DMS53 treated with DMSO at 0.1 percent for 48 hours (cell line): ENCODE results near the gene SNTG2.
"Not testable (repeated sequence)": the region's sequence is repeated elsewhere in the genome, so short reads cannot be mapped to it uniquely, and the experiment has no call there.

Experiments used
- DNase-seq: peaks from one replicate; lab custom pipeline; 2025; ENCODE audit not compliant: unreplicated experiment; lab: John Stamatoyannopoulos, UW

The SNTG2 gene

GRCh38 chr2:1088940-1089339, 138.3 kb downstream of the SNTG2 start:
- no peak for DNase-seq

DNA sequence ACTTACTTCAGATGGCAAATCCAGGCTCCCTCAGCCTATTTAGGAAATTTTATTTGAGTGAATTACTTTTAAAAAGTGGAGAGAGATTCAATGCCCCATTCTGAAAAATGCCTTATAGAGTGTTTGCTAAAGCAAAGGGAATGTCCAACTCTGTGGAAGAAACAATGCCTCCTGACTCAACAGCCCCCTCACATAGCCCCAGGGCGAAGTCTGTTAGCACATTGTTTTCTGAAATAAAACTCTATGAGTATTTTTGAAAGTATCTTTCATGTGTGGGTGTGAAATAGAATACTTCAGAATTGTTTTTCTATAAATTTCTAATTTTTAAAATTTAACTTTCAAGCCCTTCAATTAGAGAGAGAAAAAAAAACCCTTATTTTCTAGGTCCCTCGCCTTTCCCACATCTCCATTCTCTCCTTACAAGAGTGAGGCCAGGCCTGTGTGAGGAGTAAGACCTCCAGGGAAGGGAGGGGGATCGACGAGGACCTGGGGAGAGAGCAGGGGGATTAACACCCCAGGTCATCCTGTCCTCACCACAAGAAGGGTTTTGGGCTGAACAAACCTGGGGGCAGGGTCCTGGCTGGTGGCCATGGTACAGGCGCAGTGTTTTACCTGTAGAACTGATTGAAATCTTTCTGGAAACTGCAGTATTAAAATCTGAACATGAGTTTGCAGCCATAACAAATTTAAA, 141.4 kb downstream of the SNTG2 start:
- DNase-seq: no peak

- DNase-seq: not testable (repeated sequence)
These were observed 143.0 kb downstream of the SNTG2 start for GRCh38 chr2:1093668-1094067.

- DNase-seq: no peak
These were observed 146.5 kb downstream of the SNTG2 start for GRCh38 chr2:1097101-1097500.

GRCh38 chr2:1099418-1099817, 148.8 kb downstream of the SNTG2 start:
- no peak for DNase-seq

- DNase-seq: no peak
These were observed 150.5 kb downstream of the SNTG2 start for GRCh38 chr2:1101011-1101782.

- DNase-seq: no peak
These were observed 151.4 kb downstream of the SNTG2 start for GRCh38 chr2:1101982-1102590.

DNA sequence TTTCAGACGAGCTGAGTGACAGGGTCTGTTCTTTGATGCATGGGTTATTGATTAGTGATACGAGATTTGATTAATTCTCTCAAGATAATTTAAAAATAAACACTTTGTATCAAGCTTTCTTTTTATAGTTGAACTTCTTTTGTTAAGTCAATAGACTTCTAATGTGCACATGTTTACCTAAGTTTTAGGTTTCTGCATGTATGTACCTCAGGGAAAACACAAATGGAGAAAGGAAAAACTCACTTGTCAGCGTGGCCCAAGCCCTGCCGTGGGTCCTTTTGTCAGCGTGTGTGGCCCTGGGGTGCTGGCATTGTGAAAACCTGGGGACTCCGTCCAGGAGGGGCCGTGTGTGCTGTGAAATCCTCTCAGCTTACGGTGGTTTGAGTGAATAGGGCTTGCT, 153.7 kb downstream of the SNTG2 start:
- DNase-seq: no peak

DNA sequence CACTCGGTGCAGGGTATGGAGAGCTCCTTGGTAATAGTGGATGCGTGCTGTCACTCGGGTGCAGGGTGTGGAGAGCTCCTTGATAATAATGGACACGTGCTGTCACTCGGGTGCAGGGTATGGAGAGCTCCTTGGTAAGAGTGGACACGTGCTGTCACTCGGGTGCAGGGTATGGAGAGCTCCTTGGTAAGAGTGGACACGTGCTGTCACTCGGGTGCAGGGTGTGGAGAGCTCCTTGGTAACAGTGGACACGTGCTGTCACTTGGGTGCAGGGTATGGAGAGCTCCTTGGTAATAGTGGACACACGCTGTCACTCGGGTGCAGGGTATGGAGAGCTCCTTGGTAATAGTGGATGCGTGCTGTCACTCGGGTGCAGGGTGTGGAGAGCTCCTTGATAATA, 155.7 kb downstream of the SNTG2 start:
- DNase-seq: not testable (repeated sequence)

DNA sequence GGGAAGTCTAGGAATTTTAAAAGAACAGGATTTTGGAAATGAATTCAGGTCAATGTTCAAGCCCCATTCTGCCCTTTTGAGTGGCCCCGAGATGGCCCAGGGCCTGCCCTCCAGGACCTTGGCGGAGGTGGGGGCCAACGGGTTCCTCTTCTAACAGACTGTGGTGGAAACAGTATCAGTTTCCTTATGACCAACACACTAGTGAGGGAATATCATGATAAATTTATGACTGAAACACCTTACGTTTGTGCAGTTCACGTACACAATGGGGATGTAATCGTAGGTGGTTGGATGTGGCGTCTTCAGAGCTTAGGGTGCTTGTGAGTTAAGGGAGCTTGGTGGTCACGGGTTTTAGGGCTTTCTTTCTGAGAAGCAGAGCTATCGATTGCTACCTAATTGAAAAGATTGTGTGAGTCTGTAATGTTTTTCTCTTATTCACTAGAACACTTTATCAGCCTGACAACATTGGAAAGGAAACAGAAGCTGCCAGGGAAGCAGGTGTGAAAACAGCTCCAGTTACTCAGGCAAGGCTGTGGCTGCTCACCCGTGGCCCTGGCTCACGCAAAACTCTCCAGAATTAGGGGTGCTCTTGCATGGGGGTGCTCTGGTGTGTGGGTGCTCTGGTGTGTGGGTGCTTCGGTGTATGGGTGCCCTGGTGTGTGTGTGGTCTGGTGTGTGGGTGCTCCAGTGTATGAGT, 165.3 kb downstream of the SNTG2 start:
- DNase-seq: no peak

- no peak for DNase-seq
These were observed 166.9 kb downstream of the SNTG2 start for GRCh38 chr2:1117569-1117968.

DNA sequence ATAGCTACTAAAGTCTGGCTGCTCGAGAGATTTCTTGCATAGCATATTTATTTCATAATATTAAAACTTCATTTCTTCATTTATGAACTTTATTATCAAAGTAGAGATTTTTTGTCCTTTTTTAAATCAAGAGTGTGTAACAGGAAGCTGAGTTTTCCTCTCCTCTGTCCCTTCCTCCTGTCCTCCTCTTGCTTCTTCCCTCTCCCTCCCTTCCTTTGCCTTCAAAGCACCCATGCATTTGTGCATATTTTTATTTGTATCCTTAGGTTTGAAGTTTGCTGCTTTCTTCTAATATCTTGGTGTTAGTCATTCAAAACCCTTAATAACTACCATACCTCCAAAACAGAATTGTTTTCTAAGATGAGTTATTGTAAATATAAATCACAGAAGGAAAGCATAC, 174.6 kb downstream of the SNTG2 start:
- DNase-seq: no peak

DNA sequence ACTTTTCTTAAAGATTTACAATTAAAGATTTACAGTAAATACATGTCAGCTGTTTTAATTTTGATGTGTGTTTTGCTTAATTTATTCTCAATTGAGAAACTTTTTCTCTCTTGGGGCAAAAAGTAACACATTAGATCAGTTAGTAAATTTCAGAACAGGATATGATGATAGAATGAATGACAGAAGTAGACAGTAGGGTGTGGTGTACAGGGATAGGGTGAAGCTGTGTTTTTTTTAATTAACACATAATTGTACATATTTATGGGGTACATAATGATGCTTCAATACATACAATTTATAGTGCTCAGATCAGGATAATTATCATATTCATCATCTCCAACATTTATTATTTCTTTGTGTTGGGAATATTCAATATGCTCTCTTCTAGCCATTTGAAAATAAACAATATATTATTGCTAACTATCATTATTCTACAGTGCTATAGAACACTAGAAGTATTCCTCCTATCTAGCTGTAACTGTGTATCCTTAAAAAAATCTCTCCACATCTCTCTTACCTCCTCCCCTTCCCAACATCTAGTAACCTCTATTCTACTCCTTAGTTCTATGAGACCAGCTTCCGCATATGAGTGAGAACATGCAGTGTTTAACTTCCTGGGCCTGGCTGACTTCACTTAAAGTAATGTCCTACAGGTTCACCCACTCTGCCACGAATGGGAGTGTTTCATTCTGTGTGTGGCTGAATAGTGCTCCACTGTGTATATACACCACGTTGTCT, 175.2 kb downstream of the SNTG2 start:
- no peak for DNase-seq

GRCh38 chr2:1129982-1130381, 179.3 kb downstream of the SNTG2 start:
- DNase-seq: no peak

DNA sequence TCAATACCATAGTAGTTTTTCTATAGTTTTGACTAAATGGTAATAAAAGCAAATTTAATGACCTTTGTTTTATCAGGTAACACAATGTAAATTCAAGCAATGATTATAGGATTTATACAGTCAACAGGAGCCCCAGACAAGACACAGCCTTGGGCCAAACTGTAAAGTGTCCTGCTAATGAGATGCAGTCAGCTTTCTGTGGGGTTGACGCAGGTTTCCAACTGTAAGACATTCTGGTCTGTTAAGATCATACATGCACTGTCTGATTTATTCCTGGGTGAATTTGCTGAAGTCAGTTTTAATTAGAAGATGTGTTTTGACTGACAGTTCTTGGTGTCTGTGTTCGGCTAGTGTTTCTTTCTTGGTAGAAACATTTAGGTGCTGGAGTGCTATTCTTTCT, 180.3 kb downstream of the SNTG2 start:
- DNase-seq: no peak

GRCh38 chr2:1132328-1132969, 181.8 kb downstream of the SNTG2 start:
- no peak for DNase-seq

DNA sequence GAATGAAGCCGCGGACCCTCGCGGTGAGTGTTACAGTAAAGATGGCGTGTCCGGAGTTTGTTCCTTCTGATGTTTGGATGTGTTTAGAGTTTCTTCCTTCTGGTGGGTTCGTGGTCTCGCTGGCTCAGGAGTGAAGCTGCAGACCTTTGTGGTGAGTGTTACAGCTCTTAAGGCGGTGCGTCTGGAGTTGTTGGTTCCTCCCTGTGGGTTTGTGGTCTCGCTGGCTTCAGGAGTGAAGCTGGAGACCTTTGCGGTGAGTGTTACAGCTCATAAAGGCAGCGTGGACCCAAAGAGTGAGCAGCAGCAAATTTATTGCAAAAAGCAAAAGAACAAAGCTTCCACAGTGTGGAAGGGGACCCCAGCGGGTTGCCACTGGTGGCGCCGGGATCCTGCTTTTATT, 183.2 kb downstream of the SNTG2 start:
- not testable (repeated sequence) for DNase-seq

DNA sequence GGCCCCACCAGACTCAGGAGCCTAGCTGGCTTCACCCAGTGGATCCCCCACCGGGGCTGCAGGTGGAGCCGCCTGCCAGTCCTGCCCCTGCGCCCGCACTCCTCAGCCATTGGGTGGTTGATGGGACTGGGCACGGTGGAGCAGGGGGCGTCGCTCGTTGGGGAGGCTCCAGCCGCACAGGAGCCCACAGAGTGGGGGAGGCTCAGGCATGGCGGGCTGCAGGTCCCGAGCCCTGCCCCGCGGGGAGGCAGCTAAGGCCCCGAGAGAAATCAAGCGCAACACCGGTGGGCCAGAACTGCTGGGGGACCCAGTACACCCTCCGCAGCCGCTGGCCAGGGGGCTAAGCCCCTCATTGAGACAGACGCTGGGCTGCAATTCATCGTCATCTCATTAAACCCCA, 184.0 kb downstream of the SNTG2 start:
- no peak for DNase-seq

DNA sequence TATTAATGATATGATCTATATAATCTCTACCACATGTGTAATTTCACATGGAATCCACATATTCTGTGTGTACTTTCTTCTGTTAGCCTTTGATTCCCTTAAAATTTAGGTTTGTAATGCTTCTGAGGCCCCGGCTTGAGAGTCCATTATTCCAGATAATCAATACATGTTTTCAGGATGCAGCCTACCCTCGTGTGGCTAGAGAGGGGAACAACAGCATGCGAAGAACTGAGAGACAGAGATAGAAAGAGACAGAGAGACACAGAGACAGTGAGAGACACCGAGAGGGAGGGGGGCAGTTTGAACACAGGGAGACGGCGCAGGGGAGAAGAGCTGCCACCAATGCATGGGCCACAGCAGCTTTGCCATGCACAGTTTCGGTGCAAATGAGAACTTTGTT, 185.4 kb downstream of the SNTG2 start:
- no peak for DNase-seq

DNA sequence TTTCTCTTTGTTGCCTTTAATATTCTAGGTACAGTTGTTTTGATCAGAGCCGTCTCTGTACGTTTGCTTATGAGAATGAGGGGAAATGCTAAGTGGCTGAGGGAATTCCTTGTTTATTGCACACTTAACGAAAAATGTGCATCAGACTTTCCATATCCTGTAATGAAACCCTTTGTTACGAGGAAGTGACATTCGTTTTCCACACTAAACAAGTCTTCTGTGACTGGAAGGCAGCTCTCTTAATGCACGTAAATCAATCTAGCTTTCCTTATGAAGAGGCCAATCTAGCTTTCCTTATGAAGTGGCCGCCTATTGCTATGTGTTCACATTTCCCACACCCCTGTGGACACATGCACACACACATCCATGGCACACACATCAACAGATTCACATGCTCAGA, 186.2 kb downstream of the SNTG2 start:
- DNase-seq: no peak
